Measurements from ENCODE around the gene ASCC1.

DNA sequence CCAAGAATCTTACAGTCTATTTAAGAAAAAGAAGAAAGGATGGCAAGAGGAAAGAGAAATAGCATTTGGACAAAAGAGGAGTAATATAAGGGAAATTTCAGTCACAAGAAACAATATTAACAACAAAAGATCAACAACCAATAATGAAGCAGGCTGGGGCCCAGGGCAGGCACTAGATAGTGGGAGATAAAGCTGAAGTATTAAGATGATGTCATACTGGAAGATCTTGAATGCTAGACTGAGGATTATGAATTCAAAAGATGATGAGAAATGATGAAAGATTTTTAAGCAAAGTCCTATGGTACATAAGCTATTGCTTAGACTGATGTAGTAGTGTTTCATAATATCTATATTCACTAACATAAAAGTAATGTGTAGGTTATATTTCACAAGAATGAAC lies 75.9 kb downstream of the ASCC1 start:
- TF ChIP-seq, protein P1, sequence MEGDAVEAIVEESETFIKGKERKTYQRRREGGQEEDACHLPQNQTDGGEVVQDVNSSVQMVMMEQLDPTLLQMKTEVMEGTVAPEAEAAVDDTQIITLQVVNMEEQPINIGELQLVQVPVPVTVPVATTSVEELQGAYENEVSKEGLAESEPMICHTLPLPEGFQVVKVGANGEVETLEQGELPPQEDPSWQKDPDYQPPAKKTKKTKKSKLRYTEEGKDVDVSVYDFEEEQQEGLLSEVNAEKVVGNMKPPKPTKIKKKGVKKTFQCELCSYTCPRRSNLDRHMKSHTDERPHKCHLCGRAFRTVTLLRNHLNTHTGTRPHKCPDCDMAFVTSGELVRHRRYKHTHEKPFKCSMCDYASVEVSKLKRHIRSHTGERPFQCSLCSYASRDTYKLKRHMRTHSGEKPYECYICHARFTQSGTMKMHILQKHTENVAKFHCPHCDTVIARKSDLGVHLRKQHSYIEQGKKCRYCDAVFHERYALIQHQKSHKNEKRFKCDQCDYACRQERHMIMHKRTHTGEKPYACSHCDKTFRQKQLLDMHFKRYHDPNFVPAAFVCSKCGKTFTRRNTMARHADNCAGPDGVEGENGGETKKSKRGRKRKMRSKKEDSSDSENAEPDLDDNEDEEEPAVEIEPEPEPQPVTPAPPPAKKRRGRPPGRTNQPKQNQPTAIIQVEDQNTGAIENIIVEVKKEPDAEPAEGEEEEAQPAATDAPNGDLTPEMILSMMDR (conservative IDR thresholded peaks at IDR 0.05; ENCODE audit: low read depth, low read length), result no peak
- TF ChIP-seq EZH2 (IDR thresholded peaks at IDR 0.05; ENCODE audit: low read length, unreplicated experiment), result no peak

Data from PC-3 (cell line).